Activated T-cell treated with anti-CD3 and anti-CD28 coated beads, Interleukin-2, amount 50 U/mL, for 4 hours (primary cell): Measurements from ENCODE around the gene DET1. TPM values are rescaled to one million over a fixed set of nuclear protein-coding genes. Genes with fewer than 3 reads are reported as not detected.
A peak's percentile ranks its signal among the peaks of the same experiment; 100 is the strongest.

Source experiments
- ATAC-seq, 2 donors: fragments of 200-7000 bp; cut with Tn5 transposase; one replicate each; pipeline ENCODE4 v1.10.0; 2021
- DNase-seq: peaks from one replicate; pipeline ENCODE4 v3.0.0-alpha.2; 2020
- H3K27me3 Mint-ChIP-seq: one replicate; pipeline ENCODE4 v1.8.0; 2021; ENCODE audit warnings: low read depth, mixed read lengths
- H3K36me3 Mint-ChIP-seq: one replicate; pipeline ENCODE4 v1.8.0; 2022; ENCODE audit warnings: mixed read lengths; ENCODE audit not compliant: insufficient read depth
- H3K4me1 Mint-ChIP-seq: one replicate; pipeline ENCODE4 v1.8.0; 2021; ENCODE audit warnings: low read depth, mixed read lengths
- H3K4me3 Mint-ChIP-seq: one replicate; pipeline ENCODE4 v1.8.0; 2021; ENCODE audit warnings: mild to moderate bottlenecking, moderate library complexity, mixed read lengths
- H3K9me3 Mint-ChIP-seq: one replicate; pipeline ENCODE4 v1.8.0; 2021; ENCODE audit warnings: mixed read lengths
- total RNA-seq, 3 donors: library from RNA; stranded (reverse); gene quantifications; one replicate each; pipeline ENCODE4 v1.2.1, GENCODE V29; 2021

The DET1 gene
- total RNA-seq, 3 donors from 2014 or later = 0.87 to 1.0 (median 0.98) TPM

DNA sequence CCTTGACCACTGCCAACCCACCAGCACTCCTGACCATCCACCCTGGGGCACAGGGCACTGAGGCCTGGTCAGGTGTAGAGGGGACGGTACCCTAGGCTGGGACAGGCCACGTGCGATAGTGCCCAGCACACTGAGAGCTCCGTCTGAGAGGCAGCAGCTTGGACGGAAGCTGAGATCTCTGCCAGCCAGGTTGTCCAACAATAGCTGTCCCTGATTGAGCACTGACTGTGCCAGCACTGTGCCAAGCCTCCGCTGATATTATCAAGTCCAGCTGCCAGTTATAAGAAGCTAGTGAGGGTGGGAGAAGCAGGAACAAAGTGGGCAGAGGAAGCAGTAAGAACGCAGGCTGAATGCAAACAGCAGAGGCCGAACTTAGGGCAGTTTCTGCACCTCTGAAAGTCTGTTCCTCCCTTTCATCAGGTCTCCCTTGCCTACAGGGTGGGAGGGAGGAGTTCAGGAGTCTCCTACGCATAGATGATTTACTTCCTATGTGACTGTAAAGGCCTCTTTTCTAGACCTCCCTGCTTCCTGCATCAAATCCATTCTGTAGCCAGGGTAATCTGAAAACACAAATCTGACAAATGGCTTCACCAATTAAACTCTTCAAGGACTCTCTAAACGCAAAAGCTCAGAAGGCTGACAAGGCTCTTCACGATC lies 49.2 kb downstream of the DET1 start:
- Mint-ChIP-seq H3K9me3 (no peaks in the 10 kb centered on the region), H3K27me3 (no peaks in the 10 kb centered on the region), H3K4me1 (no peaks in the 10 kb centered on the region), H3K36me3 (peaks cover 8% of the 10 kb centered on the region), H3K4me3 (no peak overlapping the region)
- no peak for ATAC-seq
- DNase-seq = no peak

DNA sequence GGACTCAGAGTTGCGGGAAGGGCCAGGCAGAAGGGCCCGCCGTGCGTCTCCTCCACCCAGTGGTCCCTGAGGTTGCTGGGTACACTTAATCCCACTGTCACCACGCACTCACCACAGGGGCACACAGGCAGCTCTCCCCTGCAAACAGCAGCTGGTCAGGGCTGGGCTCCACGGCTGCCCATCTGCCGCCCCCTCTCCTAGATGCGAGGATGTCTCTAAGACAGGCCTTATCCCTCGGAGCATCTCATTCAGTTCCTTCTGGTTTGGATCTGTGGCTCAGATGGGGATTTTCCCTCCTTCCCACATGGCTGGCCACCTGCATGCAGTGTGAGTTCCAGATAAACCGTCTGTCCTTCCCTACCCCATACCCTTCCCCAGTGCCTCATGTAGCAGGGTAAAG lies 52.6 kb downstream of the DET1 start:
- no peak for ATAC-seq
- DNase-seq = no peak
- H3K36me3 Mint-ChIP-seq = peaks cover 8% of the 10 kb centered on the region
- H3K4me1 Mint-ChIP-seq = no peaks in the 10 kb centered on the region
- H3K9me3 Mint-ChIP-seq = no peaks in the 10 kb centered on the region
- no peaks in the 10 kb centered on the region for H3K27me3 Mint-ChIP-seq
- no peak overlapping the region for H3K4me3 Mint-ChIP-seq

DNA sequence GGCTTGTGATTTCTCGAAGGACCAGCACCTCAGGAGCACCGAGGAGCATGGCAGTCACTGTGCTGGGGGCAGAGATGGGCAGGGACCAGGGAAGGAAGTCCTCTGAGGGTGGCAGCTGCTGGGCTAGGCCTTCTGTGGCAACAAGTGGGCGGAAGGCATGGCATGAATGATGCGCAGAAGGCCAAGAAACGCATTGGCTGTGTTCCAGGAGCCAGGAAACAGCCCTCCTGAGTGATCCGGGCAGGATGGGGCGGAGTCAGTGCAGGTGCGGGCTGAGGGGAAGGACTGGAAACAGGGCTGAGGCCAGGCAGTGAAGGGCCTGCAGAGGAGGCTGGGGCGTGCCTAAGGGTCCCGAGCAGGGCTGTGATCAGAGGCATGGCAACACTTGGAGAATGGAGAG lies 55.3 kb downstream of the DET1 start:
- H3K27me3 Mint-ChIP-seq = no peaks in the 10 kb centered on the region
- ATAC-seq = no peak
- no peak for DNase-seq
- H3K36me3 Mint-ChIP-seq = peaks cover 4% of the 10 kb centered on the region
- no peak overlapping the region for H3K4me3 Mint-ChIP-seq
- no peaks in the 10 kb centered on the region for H3K9me3 Mint-ChIP-seq
- H3K4me1 Mint-ChIP-seq = no peaks in the 10 kb centered on the region

DNA sequence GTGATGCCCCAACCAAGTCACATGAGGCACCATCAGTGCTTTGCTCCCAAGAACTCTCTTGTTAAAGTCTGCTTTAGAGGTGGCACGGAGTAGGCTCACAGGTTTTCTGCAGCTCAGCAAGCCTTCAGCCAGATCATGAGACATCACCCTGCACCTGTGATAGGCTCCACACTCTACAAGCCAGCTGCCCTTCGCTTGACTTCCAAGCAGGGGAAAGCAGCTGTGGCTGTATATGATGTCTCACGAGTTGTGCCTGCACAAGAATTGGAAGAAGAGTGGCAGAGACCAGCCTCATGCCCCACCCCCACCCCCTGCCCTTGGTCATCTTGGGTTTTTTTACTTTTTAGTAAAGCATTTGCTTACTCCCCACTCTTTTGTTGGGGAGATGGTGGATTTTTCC lies 56.4 kb downstream of the DET1 start:
- no peaks in the 10 kb centered on the region for H3K27me3 Mint-ChIP-seq
- no peaks in the 10 kb centered on the region for H3K4me1 Mint-ChIP-seq
- peaks cover 2% of the 10 kb centered on the region for H3K36me3 Mint-ChIP-seq
- DNase-seq (no peak), ATAC-seq (no peak)
- H3K4me3 Mint-ChIP-seq = no peak overlapping the region
- H3K9me3 Mint-ChIP-seq = no peaks in the 10 kb centered on the region

DNA sequence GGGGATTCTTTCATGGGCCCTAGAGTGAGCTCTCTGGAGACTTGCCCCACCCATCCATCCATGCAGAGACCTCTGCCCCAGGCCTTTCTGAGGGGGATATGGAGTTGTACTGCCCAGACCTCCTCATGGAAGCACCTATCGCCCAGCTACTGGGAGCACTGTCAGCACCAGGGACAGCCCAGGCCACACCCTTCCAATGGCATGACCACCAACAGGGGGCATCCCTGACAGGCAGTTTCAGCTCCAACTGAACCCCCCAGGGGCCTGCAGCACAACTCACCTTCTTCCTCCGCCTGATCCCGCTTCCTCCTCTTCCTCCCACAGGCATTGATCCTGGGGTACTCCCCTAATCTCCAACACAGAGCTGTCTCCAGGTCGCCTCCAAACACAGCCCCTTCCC lies 57.2 kb downstream of the DET1 start:
- no peaks in the 10 kb centered on the region for H3K27me3 Mint-ChIP-seq
- no peak overlapping the region for H3K4me3 Mint-ChIP-seq
- ATAC-seq (no peak), DNase-seq (no peak)
- H3K4me1 Mint-ChIP-seq = no peaks in the 10 kb centered on the region
- H3K36me3 Mint-ChIP-seq = peaks cover 2% of the 10 kb centered on the region
- H3K9me3 Mint-ChIP-seq = no peaks in the 10 kb centered on the region

DNA sequence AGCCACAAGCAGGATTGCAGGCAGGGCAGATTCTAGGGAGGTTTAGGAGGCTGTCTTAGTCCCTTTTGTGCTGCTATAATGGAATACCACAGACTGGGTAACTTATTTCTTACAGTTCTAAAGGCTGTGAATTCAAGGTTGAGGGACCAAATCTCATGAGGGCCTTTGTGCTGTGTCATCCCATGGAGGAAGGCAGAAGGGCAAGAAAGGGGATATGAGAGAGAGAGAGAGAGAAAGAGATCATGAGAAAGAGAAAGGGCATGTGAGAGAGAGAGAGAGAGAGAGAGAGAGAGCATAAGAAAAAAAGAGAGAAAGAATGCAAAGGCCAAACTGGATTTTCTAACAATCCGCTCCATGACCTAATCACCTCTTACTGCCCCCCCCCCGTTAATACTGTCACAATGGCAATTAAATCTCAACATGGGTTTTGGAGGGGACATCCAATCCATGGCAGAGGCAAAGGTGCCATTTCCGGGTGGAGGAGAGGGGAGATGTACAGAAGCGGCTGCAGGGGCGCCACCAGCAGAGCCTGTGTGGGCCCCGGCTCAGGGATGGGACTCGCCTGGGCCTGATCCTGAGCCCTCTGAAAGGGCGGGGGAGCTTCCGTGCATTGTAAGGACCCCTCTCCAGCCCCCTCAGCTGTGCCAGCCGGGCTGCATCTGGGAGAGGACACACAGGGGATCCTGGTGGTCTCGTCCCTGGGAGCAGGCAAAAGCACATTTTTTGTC lies 58.5 kb downstream of the DET1 start:
- Mint-ChIP-seq H3K9me3 (no peaks in the 10 kb centered on the region), H3K4me1 (no peaks in the 10 kb centered on the region), H3K36me3 (no peaks in the 10 kb centered on the region), H3K27me3 (no peaks in the 10 kb centered on the region), H3K4me3 (no peak overlapping the region)
- ATAC-seq (no peak), DNase-seq (no peak)

DNA sequence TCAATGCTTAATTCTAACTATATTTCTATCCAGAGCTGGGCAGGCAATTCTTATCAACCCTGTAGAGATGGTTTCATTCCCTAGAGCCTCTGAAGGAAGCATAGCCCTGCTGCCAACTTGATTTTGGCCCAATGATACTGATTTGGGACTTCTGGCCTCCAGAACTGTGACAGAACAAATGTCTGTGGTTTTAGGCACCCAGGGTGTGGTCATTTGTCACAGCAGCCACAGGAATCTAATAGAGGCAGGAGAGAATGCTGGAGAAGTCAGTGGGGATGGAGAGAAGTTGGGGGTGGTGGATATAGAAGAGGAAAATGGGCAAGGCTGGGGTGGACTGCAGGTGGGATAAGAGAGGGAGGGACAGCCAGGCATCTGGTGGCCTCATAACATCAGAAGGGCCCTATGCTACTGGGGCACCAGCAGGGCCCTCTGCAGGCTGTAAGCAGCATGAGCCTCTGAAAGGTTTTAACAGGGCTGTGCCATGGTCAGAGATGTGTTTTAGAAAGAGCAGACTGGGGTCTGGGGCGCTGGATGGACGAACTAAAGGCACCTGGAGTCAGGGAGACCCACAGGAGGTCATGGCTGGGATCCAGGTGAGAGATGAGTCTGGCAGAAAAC lies 59.2 kb downstream of the DET1 start:
- ATAC-seq = no peak
- H3K4me1 Mint-ChIP-seq = no peaks in the 10 kb centered on the region
- H3K36me3 Mint-ChIP-seq = no peaks in the 10 kb centered on the region
- no peak overlapping the region for H3K4me3 Mint-ChIP-seq
- no peaks in the 10 kb centered on the region for H3K9me3 Mint-ChIP-seq
- no peak for DNase-seq
- H3K27me3 Mint-ChIP-seq = no peaks in the 10 kb centered on the region

DNA sequence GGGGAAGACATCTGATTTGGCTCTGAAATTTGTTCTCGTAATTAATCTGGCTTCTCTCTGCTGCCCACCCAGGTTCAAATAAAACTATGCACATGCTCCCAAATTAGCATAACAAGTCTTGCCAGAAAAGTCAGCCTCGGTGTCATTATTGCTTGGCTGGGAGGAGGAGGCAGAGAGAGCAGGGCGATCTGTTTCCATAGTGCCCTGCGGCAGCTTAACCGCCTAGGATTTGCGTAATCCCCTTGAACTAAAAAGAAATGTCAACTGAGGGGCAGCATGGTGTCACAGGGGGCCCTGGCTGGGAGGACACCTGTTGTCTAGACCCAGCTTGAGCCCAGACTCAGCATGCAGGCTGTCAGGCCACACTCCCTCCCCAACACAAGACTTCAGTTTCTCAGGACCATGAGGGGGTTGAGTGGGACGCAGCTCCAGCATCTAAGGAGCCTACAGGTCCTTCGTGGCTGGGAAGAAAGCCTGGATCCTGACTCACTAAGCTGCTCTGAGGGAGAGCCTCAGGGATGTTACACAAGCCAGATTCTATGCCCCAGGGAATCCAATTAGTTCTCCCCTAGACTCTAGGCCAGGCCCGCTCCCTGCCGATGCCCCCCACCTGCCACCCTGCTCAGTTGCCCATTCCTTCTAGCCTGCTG lies 61.7 kb downstream of the DET1 start:
- DNase-seq (no peak), ATAC-seq (no peak)
- no peaks in the 10 kb centered on the region for H3K4me1 Mint-ChIP-seq
- no peaks in the 10 kb centered on the region for H3K27me3 Mint-ChIP-seq
- H3K9me3 Mint-ChIP-seq = no peaks in the 10 kb centered on the region
- no peak overlapping the region for H3K4me3 Mint-ChIP-seq
- H3K36me3 Mint-ChIP-seq = peaks cover 3% of the 10 kb centered on the region

DNA sequence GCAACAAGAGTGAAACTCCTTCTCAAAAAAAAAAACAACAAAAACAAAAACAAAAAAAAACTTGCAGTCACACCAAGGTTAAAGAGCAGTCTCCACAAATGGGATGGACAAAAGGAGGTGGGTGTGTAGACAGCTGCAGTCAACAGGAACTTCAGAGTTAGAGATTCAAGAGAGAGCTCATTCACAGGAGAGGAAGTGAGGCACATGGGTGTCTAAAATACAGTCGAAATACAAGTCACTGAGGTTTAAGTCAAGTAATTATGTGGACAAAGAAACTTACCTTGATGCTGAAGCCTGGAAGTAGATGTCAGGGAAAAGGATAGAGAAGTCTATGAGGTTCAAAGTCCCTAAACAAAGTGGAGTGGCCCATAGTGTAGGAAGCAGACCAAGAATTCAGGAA lies 64.2 kb downstream of the DET1 start:
- Mint-ChIP-seq H3K36me3 (peaks cover 4% of the 10 kb centered on the region), H3K4me1 (no peaks in the 10 kb centered on the region)
- no peak for ATAC-seq

DNA sequence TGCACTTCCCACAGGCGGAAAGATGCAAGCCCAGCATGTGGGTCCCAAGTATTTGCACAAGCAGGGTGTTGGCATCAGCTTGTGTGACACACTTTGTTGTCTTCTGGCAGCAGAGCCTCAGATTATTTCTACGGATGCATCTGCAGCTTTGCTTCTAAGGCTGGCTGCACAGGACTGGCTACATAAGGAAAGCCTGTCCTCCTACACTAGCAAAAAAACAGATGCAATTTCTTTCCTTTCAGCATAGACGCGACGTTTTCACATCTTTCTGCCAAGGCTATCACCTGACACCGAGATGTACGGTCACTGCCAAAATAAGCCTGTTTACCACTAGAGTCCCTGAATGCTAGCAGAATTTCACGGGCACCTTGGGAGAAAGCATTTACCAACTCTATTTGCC lies 65.5 kb downstream of the DET1 start:
- no peak for ATAC-seq
- Mint-ChIP-seq H3K4me3 (no peak overlapping the region), H3K9me3 (no peaks in the 10 kb centered on the region), H3K36me3 (peaks cover 7% of the 10 kb centered on the region), H3K4me1 (no peaks in the 10 kb centered on the region), H3K27me3 (no peaks in the 10 kb centered on the region)
- DNase-seq = no peak

More for the DNA sequence above, 64.2 kb downstream of the DET1 start:
- H3K9me3 Mint-ChIP-seq = no peaks in the 10 kb centered on the region
- no peaks in the 10 kb centered on the region for H3K27me3 Mint-ChIP-seq
- no peak overlapping the region for H3K4me3 Mint-ChIP-seq
- DNase-seq = no peak

DNA sequence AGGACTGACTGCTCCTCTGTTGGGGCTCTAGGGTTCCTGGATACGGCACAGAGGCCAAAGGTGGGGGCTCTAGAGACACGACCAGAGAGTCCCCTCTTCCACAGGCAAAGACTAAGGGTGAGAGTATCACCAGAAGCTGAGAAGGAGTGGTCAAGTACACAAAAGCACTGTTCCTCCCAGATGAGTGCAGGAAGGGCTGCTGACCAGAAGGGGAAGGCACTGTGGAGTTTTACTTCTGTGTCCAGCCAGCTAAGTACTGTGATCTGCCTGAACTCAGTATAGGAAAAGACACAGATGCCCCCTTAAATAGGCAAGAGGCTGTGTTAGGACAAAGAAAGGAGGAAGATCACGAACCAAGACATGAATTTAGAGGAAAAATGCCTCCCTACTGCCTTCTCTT lies 67.3 kb downstream of the DET1 start:
- Mint-ChIP-seq H3K36me3 (peaks cover 15% of the 10 kb centered on the region), H3K4me3 (no peak overlapping the region), H3K27me3 (no peaks in the 10 kb centered on the region), H3K9me3 (no peaks in the 10 kb centered on the region), H3K4me1 (no peaks in the 10 kb centered on the region)
- DNase-seq (no peak), ATAC-seq (no peak)

DNA sequence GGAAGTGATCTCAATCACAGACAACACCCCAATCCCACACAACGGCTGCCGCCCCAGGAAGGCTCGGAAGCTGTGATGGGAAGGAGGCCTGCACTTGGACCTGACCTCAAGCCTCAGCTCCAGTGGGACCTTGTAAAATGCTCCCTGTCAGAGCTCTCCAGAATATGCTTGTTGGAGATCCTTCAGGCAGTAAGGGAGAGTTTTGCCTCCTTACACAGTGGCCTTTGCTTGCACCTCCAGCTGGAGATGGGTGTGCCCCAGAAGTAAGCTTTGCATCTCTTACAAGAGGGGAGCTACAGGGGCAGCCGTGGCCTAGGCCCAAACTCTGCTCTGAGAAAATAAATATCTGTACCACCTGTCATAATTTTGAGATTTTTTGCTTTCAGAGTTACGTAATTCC lies 68.6 kb downstream of the DET1 start:
- H3K36me3 Mint-ChIP-seq = peaks cover 17% of the 10 kb centered on the region
- H3K27me3 Mint-ChIP-seq = no peaks in the 10 kb centered on the region
- no peaks in the 10 kb centered on the region for H3K9me3 Mint-ChIP-seq
- DNase-seq (no peak), ATAC-seq (no peak)
- H3K4me3 Mint-ChIP-seq = no peak overlapping the region
- H3K4me1 Mint-ChIP-seq = no peaks in the 10 kb centered on the region

DNA sequence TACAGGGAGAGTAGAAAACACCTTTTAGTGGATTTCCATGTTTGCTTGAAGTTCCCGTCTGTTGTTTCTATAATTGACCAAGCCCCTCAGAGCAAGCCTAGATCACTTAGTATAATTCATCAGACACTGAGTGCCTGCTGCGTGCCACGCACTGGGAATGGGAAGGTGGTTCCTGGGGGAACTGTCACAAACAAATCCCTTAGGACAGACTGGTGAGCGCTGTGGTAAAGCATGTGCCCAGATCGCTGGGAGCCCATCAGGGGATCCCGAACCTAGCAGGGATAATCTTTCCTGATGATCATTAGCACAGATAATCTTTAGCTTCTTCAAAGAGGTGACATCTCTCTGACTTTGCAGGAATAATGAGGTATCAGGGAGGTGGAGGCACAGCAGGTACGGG lies 69.4 kb downstream of the DET1 start:
- peaks cover 19% of the 10 kb centered on the region for H3K36me3 Mint-ChIP-seq
- peaks cover 2% of the 10 kb centered on the region for H3K4me1 Mint-ChIP-seq
- H3K9me3 Mint-ChIP-seq = no peaks in the 10 kb centered on the region
- DNase-seq (no peak), ATAC-seq (no peak)
- no peak overlapping the region for H3K4me3 Mint-ChIP-seq
- no peaks in the 10 kb centered on the region for H3K27me3 Mint-ChIP-seq

DNA sequence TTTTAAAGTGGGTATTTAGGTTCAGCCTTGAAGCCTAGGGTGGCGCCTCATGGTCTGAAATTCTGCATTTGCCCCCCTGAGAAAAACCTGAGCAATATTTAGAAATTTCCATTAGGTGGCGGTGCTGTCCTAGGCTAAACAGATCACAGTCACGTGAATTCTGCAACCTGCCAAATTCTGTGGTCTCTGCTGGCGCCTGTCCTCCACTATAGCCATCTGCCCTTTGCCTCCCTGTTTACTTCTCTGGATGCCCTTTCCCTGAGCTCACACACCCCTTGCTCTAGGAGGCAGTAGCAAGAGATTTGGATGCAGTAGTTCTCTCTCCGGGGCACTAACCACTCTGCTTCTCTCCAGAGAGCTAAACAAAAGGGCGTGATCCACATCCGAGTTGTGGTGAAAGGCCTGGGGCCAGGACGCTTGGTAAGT lies 69.8 kb downstream of the DET1 start:
- no peaks in the 10 kb centered on the region for H3K9me3 Mint-ChIP-seq
- H3K4me3 Mint-ChIP-seq = no peak overlapping the region
- peaks cover 21% of the 10 kb centered on the region for H3K36me3 Mint-ChIP-seq
- H3K4me1 Mint-ChIP-seq = peaks cover 5% of the 10 kb centered on the region
- no peaks in the 10 kb centered on the region for H3K27me3 Mint-ChIP-seq
- no peak for DNase-seq
- peak in 1 of 2 donors; percentile 35 for ATAC-seq
